Fibroblast of lung (primary cell): Measurements from ENCODE around the gene IAPP.

Source experiments
- CTCF ChIP-seq, 2 donors: IDR thresholded peaks in 1 of 2; conservative IDR thresholded peaks in 1 of 2; 1 replicate in 1 of 2; 2 replicates in 1 of 2; pipeline ENCODE4 v1.5.1; 2011 to 2012; ENCODE audit warnings: low read length in 2 of 2, control low read depth in 1 of 2, inconsistent platforms in 1 of 2, low read depth in 1 of 2, mild to moderate bottlenecking in 1 of 2
- EZH2 ChIP-seq: IDR thresholded peaks from 2 replicates; pipeline ENCODE4 v1.5.1; 2012; ENCODE audit warnings: low read length, control low read depth, mild to moderate bottlenecking; ENCODE audit errors: missing control alignments

GRCh38 chr12:21324551-21324950 is 48.2 kb upstream of the IAPP start:
- TF ChIP-seq EZH2 (no peak), CTCF (conservative IDR thresholded peaks at IDR 0.05 in 1 of 2, IDR thresholded peaks at IDR 0.05 in 1 of 2; ENCODE audit: low read depth in 1 of 2, low read length in 2 of 2) (no peak)
